GM21528 (cell line): Measurements from ENCODE around the gene CLEC16A.

Experiments used
- ATAC-seq: cut with Tn5 transposase; IDR thresholded peaks from one replicate; pipeline ENCODE4 v1.9.1; 2021; ENCODE audit warnings: mild to moderate bottlenecking, moderate library complexity; ENCODE audit not compliant: unreplicated experiment, low FRiP score

CLEC16A gene

GRCh38 chr16:10987361-10988163 is 43.2 kb downstream of the CLEC16A start:
- no peak for ATAC-seq

DNA sequence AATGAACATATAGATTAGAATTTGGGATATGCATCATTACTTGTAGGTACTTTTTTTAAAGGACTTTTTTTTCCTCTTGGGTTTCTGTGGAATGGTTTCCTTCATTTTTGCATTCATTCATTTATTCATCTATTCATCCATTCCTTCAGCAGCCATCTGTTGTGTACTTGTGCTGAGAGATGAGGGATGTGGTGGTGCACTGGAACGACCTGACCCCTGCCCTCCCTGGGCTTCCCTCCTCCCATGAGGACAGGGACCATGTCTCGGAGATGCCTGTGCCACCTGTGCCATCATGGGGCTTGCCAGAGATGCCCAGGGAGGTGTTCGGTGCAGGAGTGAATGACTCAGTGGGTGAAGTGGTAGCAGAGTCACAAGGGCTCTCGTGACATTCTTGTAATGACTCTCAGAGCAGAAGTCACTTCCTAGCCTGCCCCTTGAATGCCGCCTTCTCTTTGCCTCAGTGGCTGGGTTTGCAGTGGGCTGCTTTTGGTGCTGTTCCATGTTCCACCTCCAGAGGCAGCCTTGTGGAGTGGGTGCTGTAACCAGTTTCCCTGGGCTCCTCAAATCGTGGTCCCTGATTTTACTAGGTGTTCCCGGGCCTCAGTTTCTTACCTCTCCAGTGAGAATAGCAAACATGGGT is 43.9 kb downstream of the CLEC16A start:
- ATAC-seq: no peak

DNA sequence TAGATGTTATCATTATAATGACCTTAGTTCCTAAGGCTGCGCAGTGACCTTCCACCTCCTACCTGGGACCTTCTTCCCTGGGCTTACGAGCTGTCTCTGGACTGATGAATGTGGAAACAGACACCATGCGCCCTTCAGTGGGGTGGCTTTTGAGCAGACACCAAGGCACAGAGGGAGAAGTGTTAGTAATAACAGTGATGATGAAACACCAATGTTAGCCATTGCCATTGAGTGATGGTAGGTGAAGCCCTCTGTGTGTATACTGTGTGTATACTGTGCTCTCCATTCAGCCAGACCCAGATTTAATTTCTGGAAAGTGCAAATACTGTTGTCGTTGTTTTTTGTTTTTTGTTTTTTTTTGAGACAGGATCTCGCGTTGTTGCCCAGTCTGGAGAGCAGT is 44.5 kb downstream of the CLEC16A start:
- no peak for ATAC-seq

GRCh38 chr16:10989559-10989958 is 45.2 kb downstream of the CLEC16A start:
- no peak for ATAC-seq

GRCh38 chr16:10990378-10990777 is 46.0 kb downstream of the CLEC16A start:
- no peak for ATAC-seq

- no peak for ATAC-seq
Observed at GRCh38 chr16:10992112-10992511, 47.7 kb downstream of the CLEC16A start.

GRCh38 chr16:10992797-10993196 is 48.4 kb downstream of the CLEC16A start:
- ATAC-seq: no peak

- no peak for ATAC-seq
Observed at GRCh38 chr16:10993649-10994048, 49.3 kb downstream of the CLEC16A start.

- no peak for ATAC-seq
Observed at GRCh38 chr16:10994571-10994970, 50.2 kb downstream of the CLEC16A start.

DNA sequence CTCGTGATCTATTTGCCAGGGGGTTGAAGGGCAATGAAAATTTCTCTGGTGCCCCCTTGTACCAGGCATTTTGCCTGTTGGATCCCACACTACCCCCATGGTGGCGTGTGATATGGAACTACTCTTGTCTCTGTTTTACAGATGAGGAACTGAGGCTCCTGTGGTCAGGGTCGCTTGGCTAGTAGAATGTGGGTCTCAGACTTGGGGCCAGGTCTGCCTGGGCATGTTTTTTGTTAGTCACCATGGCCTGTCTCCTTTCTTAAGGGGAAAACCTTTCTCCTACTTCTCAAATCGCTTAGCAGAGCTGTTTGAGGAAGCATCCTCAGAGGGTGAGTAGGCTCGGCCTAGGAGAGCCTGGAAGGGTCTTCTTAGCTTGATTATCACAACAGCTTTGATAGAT is 51.2 kb downstream of the CLEC16A start:
- no peak for ATAC-seq

GRCh38 chr16:10997485-10997884 is 53.1 kb downstream of the CLEC16A start:
- ATAC-seq: no peak

DNA sequence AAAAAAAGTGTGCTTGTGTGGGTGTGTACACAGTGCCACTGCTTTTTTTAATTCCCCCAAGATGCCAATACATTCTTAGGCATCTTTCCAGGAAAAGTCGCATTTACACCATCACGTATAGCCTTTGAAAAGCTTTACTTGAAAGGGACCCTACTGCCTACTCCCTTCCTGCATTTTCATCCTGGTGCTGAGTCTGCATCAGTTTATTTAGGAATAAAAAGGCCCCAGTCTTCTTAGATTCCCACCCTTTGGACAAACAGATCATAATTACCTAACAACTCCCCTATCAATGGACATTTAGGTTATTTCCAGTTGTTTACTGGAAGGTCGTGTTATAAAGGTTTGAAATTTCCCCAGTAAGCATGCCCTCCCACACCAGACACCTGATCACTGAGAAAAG is 54.9 kb downstream of the CLEC16A start:
- ATAC-seq: no peak

DNA sequence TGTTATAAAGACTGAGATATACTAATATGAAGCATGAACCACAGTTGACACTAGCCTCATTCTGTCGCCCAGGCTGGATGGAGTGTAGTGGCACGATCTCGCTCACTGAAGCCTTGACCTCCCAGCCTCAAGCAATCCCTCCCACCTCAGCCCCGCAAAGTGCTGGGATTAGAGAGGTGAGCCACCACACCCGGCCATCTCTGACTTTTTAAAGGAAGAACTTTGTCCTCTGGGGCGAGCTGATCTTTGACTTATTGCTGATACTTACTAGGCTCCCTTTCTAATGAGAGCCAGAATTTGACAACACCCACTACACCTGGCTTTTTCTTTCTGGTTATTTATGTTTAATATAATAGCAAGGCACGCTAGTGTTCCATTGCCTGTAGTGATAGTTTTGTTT is 57.2 kb downstream of the CLEC16A start:
- no peak for ATAC-seq

GRCh38 chr16:11003141-11003540 is 58.8 kb downstream of the CLEC16A start:
- no peak for ATAC-seq

- no peak for ATAC-seq
Observed at GRCh38 chr16:11004351-11004750, 60.0 kb downstream of the CLEC16A start.

DNA sequence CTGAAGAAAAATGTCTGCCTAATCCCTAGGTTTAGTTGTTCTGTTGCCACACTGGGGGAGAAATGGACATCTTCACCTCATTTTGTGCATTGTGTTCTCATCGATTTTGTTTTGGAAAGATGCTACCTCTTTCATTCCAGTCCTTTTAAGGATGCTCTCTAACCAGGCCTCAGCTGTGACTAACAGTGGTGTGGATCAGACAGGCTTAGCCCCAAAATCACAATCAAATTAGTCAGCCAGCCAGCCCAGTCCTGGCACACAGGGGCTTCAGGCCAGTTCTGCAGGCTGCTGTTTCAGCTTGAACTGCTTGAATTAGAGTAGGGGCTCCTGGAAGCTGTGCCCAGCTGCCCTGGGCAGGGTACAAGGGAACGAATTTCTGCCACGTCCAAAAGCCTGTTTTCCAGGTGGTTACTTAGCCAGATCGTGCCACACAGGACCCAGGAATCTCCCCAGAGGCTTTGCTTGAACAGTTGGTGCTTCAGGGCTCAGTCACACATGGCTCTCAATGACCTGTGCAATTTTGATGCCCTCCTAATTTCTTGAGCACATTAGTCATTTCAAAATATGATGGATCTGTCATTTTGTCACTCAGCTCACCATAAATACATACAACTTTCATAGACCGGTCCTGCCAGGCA is 60.7 kb downstream of the CLEC16A start:
- no peak for ATAC-seq

GRCh38 chr16:11005611-11005975 is 61.2 kb downstream of the CLEC16A start:
- ATAC-seq: no peak

GRCh38 chr16:11006656-11007055 is 62.3 kb downstream of the CLEC16A start:
- no peak for ATAC-seq

DNA sequence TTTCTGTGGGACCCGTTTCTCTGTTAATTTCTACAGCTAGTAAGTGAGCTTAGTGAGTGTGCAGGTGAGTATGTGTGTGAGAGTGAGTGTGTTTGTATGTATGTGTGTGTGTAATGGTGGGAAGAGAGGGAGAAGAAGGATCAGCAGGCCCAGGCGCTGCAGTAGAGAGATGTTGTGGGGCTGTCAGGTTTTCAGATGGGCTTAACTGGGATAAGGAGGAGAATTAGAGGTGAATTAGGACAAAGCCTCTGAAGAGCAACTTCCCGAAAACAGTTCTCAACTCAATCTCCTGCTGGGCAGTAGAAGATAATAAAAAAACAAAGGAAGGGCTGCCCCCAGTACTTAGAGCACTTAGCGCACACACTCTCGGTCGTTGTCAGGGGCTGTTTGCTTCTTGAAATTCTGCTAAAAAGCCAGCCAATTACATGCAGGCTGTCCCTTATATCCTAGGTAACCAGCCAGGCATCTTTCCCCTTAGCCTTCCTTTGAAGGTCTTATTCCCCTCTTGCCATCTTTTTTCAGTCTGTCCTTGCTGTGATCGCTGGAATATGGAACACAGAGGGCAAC is 63.4 kb downstream of the CLEC16A start:
- no peak for ATAC-seq

GRCh38 chr16:11009027-11009755 is 64.8 kb downstream of the CLEC16A start:
- ATAC-seq: no peak
